Hematopoietic multipotent progenitor cell treated with erythropoietin and hydrocortisone succinate and interleukin-3 and kit ligand, for 4 days (in vitro differentiated cells): ENCODE measurements around the gene TMEM176A.
A peak's percentile ranks its signal among the peaks of the same experiment; 100 is the strongest.
"Not testable (repeated sequence)": the region's sequence is repeated elsewhere in the genome, so short reads cannot be mapped to it uniquely, and the experiment has no call there.

Experiments used
- DNase-seq: peaks from one replicate; pipeline ENCODE4 v3.0.0-alpha.2; 2015

Gene TMEM176A, protein sequence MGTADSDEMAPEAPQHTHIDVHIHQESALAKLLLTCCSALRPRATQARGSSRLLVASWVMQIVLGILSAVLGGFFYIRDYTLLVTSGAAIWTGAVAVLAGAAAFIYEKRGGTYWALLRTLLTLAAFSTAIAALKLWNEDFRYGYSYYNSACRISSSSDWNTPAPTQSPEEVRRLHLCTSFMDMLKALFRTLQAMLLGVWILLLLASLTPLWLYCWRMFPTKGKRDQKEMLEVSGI

GRCh38 chr7:150800581-150801241 is at the start of gene TMEM176A:
TSS of gene TMEM176A (plus strand) at chr7:150800769. CDS start at chr7:150801551, 782 bp downstream.
- no peak for DNase-seq

DNA sequence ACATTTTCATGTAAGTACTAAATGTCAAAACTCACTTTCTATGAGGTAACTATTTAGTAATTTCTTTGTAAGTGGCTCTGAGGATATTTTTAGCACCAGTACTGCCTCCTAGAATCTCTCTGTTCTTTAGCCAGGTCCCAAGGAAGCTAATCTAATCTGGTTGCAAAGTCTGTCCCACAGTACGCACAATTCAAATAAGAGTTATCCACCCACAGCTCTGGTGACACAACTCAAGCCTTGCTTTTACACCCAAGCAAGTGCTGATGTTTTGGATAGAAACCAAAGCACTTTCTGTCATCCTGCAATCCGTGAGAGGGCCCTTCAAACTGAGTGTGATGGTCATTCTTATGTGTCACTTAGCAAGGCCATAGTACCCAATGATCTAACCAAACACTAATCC is 48.9 kb upstream of the TMEM176A start:
- peak; percentile 46 for DNase-seq

GRCh38 chr7:150753239-150753638 is 47.3 kb upstream of the TMEM176A start:
- DNase-seq = no peak

DNA sequence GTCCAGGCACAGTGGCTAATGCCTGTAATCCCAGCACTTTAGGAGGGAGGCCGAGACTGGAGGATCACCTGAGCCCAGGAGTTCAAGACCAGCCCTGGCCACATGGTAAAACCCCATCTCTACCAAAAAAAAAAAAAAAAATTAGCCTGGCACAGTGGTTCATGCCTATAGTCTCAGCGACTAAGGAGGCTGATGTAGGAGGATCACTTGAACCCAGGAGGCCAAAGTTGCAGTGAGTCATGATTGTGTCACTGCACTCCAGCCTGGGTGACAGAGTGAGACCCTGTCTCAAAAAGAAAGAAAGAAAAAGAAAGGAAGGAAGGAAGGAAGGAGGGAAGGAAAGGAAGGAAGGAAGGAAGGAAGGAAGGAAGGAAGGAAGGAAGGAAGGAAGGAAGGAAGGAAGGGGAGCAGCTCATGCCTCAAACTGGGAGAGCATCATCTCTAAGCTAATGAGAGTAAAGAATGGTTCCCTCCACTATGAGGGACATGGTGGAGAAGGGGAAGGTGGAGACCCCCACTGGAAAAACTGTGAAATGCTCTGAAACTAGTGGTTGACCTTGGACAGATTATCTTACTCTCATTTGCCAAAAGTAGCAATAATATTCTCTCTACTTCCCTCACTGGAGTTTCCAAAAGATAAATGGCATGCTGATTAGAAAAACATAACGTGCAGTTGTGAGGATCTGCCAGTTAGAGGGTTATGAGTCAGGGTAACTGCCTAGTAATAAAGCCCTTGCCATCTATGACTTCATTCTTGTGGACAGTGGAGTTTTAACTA is 46.6 kb upstream of the TMEM176A start:
- DNase-seq = peak; percentile 78

- no peak for DNase-seq
Observed at GRCh38 chr7:150754951-150755350, 45.6 kb upstream of the TMEM176A start.

DNA sequence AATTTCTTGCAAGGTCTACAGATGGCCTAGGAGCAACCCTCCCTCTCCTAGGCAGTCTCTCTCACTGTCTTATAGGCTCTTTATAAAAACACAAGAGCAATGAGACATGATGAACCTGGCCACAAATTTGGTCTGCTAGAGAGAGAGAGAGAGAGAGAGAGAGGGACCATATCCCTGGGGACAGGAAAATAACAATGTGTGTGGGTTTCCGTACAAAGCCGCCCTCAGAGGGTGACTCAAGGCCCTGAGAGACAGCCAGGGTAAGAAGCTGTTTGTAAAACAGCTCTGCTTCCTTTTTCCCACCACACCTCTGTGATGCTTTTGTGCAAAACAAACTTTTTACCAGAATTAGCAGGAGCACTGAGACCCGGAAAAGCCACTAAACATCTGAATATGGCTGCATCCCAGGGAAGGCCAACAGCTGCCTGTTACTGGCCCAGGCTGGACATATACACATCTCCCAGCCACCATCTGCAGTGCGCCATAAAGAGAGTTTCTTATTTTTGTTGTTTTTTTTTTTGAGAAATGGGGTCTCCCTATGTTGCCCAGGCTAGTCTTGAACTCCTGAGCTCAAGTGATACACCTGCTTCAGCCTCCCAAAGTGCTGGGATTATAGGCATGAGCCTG is 45.0 kb upstream of the TMEM176A start:
- peak; percentile 58 for DNase-seq

DNA sequence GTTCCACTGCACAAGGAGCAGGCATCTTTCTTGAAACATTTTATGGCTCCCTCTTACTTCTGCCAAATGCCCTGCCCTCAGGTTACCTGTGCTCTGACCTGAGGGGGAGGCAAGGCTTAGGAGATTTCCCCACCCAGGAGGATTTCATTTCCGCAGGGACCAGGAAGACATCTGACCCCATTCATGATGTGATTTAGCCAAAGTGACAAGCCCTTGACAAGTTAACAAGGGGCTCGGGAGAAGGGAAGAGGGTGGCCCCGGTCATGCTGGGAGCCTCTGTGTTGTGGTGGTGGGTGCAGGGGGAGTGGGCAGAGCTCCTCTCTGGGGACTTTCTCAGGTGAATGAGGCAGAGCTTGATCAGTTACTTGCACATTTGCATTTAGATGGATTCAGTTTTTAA is 44.4 kb upstream of the TMEM176A start:
- no peak for DNase-seq

- DNase-seq = peak; percentile 76
Observed at GRCh38 chr7:150756858-150757257, 43.7 kb upstream of the TMEM176A start.

DNA sequence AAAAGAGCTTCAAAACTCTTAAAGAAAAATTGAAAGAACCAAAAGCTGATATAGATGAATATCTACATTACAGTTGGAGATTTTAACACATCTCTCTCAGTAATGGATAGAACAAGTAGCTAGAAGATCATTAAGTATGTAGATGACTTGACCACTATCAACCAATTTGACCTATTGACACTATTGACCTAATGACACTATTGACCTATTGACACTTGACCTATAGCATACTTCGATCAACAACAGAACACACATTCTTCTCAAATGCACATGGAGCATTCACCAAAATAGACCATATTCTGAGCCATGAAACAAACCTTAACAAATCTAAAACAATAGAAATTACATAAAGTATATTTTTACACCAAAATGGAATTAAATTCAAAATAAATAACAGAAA is 41.1 kb upstream of the TMEM176A start:
- DNase-seq = no peak

DNA sequence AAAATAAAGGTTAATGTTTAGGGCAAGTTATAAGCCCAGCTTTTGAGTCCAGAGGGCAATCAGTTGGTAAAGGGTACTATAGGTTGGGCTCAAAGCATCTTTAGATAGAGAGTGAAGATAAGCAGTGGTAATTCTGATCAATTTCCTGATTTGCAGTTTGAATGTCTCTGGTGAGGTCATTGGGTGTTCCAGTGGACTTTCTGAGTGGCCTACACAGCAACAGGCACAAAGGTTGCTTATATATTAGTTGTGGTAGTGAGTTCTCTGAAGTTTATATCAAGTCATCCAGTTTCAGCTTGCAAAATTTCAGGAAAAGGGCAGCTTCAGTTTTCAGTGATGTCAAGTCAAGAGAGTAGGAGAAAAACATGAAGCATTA is 34.2 kb upstream of the TMEM176A start:
- DNase-seq = no peak

GRCh38 chr7:150769768-150770167 is 30.8 kb upstream of the TMEM176A start:
- no peak for DNase-seq

GRCh38 chr7:150774131-150774530 is 26.4 kb upstream of the TMEM176A start:
- not testable (repeated sequence) for DNase-seq

DNA sequence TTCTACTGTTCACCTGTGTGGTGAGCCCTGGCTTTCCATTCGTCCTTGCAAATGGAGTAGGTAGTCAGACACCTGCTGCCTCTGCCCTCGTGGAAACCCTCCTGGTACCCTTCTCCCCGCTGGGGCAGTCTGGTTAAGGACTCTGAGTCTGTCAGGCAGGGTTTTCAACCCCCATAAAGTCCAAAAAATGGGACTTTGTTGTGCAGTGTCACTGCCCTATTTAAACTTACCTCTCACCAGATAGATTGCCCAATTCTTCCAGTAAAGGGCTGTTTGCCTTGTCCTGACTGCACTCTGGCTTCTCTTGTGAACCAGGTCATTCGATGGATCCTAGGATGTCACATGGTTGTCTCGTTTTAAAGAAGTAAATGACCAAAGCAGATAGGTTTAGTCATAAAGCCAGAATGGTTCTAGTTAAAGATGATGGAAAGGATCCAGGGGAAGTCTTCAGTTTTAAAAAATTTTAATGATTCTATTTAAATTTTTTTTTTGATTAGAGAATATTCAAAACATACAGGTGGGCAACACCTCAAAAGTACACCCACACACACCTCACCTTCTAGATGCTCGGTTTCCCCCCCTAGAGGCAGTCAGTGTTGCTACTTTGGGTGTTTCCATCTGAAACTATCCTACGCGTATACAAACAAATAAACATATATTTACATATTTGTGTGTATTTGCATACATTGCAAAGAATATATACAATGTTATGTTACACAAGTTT is 22.4 kb upstream of the TMEM176A start:
- DNase-seq = no peak

DNA sequence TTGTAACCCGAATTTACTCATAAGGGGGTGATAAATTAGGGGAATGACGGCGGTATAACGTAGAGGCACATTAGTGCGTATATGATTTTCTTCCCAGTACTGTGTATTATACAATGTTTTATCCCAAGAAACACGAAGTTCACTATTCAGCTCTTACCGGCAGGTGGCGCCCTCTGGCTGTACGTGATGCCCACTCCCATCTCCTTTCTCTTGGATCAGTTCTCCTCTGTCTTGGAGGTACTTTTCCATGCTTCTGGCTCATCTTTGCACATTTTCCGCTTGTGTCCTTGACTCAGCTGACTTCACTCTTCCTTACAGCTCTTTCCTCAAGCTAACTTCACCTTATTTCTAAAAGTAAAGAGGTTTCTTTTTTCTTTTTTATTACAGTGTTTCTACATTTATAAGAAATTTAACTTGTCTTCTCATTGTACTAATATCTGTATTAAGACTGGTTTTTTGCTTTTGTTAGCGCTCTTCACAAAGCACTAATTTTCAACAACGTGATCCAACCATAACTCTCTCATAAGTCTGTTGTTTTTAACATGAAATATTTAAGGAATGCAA is 21.7 kb upstream of the TMEM176A start:
- peak; percentile 82 for DNase-seq

DNA sequence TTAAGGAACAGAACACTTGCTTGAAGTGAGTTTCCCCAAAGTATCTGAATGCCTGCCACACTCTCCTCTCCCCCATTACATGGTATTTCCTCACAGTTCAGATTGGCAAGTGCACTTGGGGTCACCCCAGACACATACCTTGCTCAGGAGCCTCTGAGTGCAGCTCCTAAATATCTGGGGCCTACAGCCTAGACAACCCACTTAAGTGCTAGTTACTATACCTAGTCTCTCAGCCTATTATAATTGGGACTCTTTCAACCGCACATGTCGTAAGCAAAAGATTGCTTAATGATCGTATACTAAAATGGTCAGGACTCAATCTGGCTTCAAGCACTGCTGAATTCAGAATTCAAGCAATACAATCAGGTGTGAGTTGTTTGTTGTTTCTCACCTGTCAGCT is 20.3 kb upstream of the TMEM176A start:
- DNase-seq = no peak

DNA sequence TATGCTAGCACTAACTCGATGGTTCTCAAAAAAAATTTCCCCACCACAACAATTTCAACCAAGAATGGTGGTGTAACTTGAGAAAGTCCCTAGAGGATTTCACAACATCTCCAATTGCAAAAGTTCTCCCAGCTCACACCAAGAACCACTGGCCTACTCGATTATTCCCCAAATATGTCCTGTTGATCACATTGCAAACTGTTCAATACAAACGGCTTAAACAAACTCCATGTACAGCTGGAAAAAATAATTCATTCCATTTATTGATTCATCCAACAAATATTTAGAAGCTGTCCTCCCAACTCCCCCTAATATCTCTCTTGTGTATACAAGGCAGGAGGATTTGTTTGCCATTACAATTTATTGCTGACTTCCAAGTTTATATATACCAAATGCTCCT is 19.5 kb upstream of the TMEM176A start:
- peak; percentile 22 for DNase-seq

DNA sequence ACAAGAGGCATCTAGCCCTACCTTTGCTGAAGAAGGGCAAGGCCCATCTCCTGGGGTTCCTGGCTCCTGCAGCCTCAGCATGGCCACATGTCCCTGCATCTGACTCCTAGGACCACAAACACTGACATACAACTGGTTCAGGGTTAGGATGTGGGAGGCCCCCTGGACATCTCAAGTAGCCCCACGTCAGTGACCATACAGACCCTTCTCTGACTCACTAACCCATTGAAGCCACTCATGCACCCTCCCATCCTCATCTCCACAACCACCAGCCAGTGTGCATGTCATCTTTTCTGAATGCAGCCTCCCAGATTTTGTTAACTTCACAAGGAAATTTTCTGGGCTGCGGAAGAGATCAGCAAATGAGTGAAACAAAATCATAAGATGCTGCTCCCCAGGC is 18.6 kb upstream of the TMEM176A start:
- no peak for DNase-seq

DNA sequence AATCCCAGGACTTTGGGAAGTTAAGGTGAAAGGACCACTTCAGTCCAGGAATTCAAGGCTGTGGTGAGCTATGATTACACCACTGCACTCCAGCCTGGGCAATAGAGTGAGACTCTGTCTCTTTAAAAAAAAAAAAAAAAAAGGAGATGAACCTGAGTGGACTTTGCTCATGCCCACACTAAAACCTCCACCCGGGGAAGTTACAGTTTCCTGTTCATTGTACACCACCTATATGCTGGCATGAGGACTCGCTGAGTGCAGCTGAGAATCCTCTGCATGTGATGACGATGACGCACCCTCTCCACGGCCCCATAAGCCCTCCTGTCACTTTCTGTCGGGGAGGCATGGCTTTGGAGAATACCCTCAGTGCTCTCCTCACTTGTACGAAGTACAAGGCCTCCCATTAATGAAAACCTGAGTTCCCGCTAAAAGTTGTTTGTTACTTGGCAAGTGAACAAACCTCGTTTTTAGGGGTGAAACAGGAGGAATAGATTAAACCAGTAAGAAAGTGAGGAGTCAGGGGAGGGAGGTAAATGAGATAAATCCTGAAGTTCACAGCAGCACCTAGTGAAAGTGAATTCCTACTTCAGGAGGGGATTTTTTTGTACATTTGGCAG is 16.3 kb upstream of the TMEM176A start:
- no peak for DNase-seq

GRCh38 chr7:150784954-150785353 is 15.6 kb upstream of the TMEM176A start:
- DNase-seq = no peak

DNA sequence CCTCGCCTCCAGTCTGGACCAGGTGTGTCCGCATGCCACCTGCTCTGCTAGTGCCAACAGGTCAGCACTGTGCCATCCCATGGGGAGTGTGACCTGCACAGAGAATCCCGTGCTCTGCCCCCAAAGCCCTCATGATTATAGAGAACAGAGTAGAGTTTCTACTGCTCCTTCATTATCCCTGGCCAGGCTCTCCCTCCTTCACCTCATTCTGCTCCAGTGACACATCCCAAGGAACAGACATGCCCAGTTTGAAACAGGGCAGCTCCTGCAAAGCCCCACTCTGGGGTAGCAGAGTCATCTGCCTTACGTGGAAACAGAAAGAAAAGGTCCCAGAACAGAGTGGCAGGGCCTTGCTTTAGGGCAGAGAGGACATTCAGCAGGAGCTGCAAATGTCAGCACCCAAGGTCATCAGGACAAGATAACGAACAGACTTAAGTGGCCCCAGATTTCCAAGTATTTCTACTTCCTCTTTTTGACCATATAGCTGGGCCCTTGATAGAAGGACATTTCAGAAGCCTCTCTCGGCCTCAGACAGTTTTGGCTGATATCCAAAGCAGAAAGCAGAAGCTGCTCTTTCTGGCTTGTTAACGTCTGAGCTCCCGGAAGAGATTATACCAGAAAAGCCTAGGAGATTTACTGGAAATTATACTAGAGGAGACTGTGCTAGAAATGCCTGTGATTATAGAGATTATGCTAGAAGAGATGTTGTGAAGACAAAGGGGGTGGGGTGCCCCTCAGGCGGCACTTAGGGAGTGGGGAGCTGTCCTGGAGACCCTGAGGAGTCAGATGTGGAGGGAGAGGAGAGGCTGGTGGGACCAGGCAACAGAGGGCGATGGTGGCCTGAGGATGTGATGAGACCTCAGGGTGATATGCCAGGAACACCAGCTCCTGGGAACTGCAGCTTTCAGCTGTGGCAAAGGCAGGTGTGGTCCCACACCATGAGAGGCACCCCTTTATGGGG is 13.0 kb upstream of the TMEM176A start:
- peak; percentile 95 for DNase-seq
